ENCODE measurements around the gene METTL18.
A peak's percentile ranks its signal among the peaks of the same experiment; 100 is the strongest.

The METTL18 gene

GRCh38 chr1:169788402-169788801 lies 6.3 kb downstream of the METTL18 start:
- H2BK120ac ChIP-seq (ENCODE audit: low read depth, low read length) = no peak overlapping the region
- no peak overlapping the region for H3K9ac ChIP-seq (ENCODE audit: low read depth, low read length, poor library complexity)
- H3K27me3 ChIP-seq (ENCODE audit: control insufficient read depth in 3 of 3, insufficient read depth in 3 of 3, low read depth in 1 of 3, low read length in 3 of 3) = no peaks in the 10 kb centered on the region
- H3K36me3 ChIP-seq (replicated peaks in 1 of 2; ENCODE audit: control insufficient read depth in 2 of 2, insufficient read depth in 2 of 2, low read length in 2 of 2) = peaks cover 2 to 16% of the 10 kb centered on the region in 2 donors
- H3K4me1 ChIP-seq (ENCODE audit: control insufficient read depth in 2 of 2, insufficient read depth in 1 of 2, low read depth in 1 of 2, low read length in 2 of 2) = no peaks in the 10 kb centered on the region
- no peak overlapping the region for H3K4me3 ChIP-seq (ENCODE audit: low read length in 2 of 2)
- H2BK5ac ChIP-seq (ENCODE audit: low read length) = no peak overlapping the region
- no peak overlapping the region for H2AFZ ChIP-seq (ENCODE audit: low read length)
- H3K18ac ChIP-seq (ENCODE audit: low read length) = no peak overlapping the region
- no peak overlapping the region for H2BK15ac ChIP-seq (ENCODE audit: low read length)
- no peak overlapping the region for H4K8ac ChIP-seq (ENCODE audit: low read depth, low read length)
- H3K23ac ChIP-seq (ENCODE audit: low read depth, low read length, poor library complexity) = no peak overlapping the region
- H3K4ac ChIP-seq (ENCODE audit: low read length) = no peak overlapping the region
- no peak overlapping the region for H3K27ac ChIP-seq (replicated peaks; ENCODE audit: low read length)
- H4K91ac ChIP-seq (ENCODE audit: low read depth, low read length, poor library complexity) = no peak overlapping the region
- no peak overlapping the region for H3K4me2 ChIP-seq (ENCODE audit: insufficient read depth, low read length, poor library complexity, severe bottlenecking)
- no peak overlapping the region for H3K14ac ChIP-seq (ENCODE audit: low read length)
- no peak for DNase-seq (ENCODE audit: low spot score)
- no peaks in the 10 kb centered on the region for H3K79me1 ChIP-seq (ENCODE audit: low read depth, low read length)
- no CpG with 5 or more reads among the region's 2 CpGs for WGBS, 2 donors (ENCODE audit: extremely low coverage in 2 of 2, insufficient read length in 2 of 2, insufficient replicate concordance in 1 of 2)
- H2BK12ac ChIP-seq (ENCODE audit: low read length) = no peak overlapping the region
- no peak overlapping the region for H2AK5ac ChIP-seq (ENCODE audit: low read depth, low read length)
- no peaks in the 10 kb centered on the region for H3K9me3 ChIP-seq (replicated peaks in 1 of 2; ENCODE audit: control insufficient read depth in 2 of 2, insufficient read depth in 1 of 2, low read depth in 1 of 2, low read length in 2 of 2)

GRCh38 chr1:169786974-169787373 lies 7.7 kb downstream of the METTL18 start:
- DNase-seq (ENCODE audit: low spot score) = no peak

GRCh38 chr1:169785267-169785666 lies 9.4 kb downstream of the METTL18 start:
- no peak overlapping the region for H4K8ac ChIP-seq (ENCODE audit: low read depth, low read length)
- H3K18ac ChIP-seq (ENCODE audit: low read length) = no peak overlapping the region
- no peak overlapping the region for H3K4ac ChIP-seq (ENCODE audit: low read length)
- H3K9me3 ChIP-seq (replicated peaks in 1 of 2; ENCODE audit: control insufficient read depth in 2 of 2, insufficient read depth in 1 of 2, low read depth in 1 of 2, low read length in 2 of 2) = no peaks in the 10 kb centered on the region
- no peaks in the 10 kb centered on the region for H3K4me1 ChIP-seq (ENCODE audit: control insufficient read depth in 2 of 2, insufficient read depth in 1 of 2, low read depth in 1 of 2, low read length in 2 of 2)
- no peaks in the 10 kb centered on the region for H3K79me1 ChIP-seq (ENCODE audit: low read depth, low read length)
- H3K14ac ChIP-seq (ENCODE audit: low read length) = no peak overlapping the region
- H2AFZ ChIP-seq (ENCODE audit: low read length) = peak overlapping the region; percentile 15
- H3K36me3 ChIP-seq (replicated peaks in 1 of 2; ENCODE audit: control insufficient read depth in 2 of 2, insufficient read depth in 2 of 2, low read length in 2 of 2) = no peaks in the 10 kb centered on the region
- H2BK5ac ChIP-seq (ENCODE audit: low read length) = no peak overlapping the region
- H2AK5ac ChIP-seq (ENCODE audit: low read depth, low read length) = no peak overlapping the region
- no peak overlapping the region for H3K23ac ChIP-seq (ENCODE audit: low read depth, low read length, poor library complexity)
- WGBS, 2 donors (ENCODE audit: extremely low coverage in 2 of 2, insufficient read length in 2 of 2, insufficient replicate concordance in 1 of 2) = no CpG with 5 or more reads among the region's 6 CpGs
- H3K9ac ChIP-seq (ENCODE audit: low read depth, low read length, poor library complexity) = no peak overlapping the region
- H2BK15ac ChIP-seq (ENCODE audit: low read length) = no peak overlapping the region
- no peak for DNase-seq (ENCODE audit: low spot score)
- H3K27ac ChIP-seq (replicated peaks; ENCODE audit: low read length) = no peak overlapping the region
- no peak overlapping the region for H4K91ac ChIP-seq (ENCODE audit: low read depth, low read length, poor library complexity)
- H2BK12ac ChIP-seq (ENCODE audit: low read length) = no peak overlapping the region
- H3K27me3 ChIP-seq (ENCODE audit: control insufficient read depth in 3 of 3, insufficient read depth in 3 of 3, low read depth in 1 of 3, low read length in 3 of 3) = no peaks in the 10 kb centered on the region
- H2BK120ac ChIP-seq (ENCODE audit: low read depth, low read length) = no peak overlapping the region
- H3K4me3 ChIP-seq (ENCODE audit: low read length in 2 of 2) = no peak overlapping the region
- H3K4me2 ChIP-seq (ENCODE audit: insufficient read depth, low read length, poor library complexity, severe bottlenecking) = no peak overlapping the region

More at GRCh38 chr1:169786974-169787373, 7.7 kb downstream of the METTL18 start:
- H4K91ac ChIP-seq (ENCODE audit: low read depth, low read length, poor library complexity) = no peak overlapping the region
- H2AK5ac ChIP-seq (ENCODE audit: low read depth, low read length) = no peak overlapping the region
- no peak overlapping the region for H2BK12ac ChIP-seq (ENCODE audit: low read length)
- no peak overlapping the region for H4K8ac ChIP-seq (ENCODE audit: low read depth, low read length)
- H3K4me1 ChIP-seq (ENCODE audit: control insufficient read depth in 2 of 2, insufficient read depth in 1 of 2, low read depth in 1 of 2, low read length in 2 of 2) = no peaks in the 10 kb centered on the region
- no peak overlapping the region for H2BK5ac ChIP-seq (ENCODE audit: low read length)
- no CpG with 5 or more reads among the region's 3 CpGs for WGBS, 2 donors (ENCODE audit: extremely low coverage in 2 of 2, insufficient read length in 2 of 2, insufficient replicate concordance in 1 of 2)
- peak overlapping the region; percentile 16 for H2AFZ ChIP-seq (ENCODE audit: low read length)
- H3K9me3 ChIP-seq (replicated peaks in 1 of 2; ENCODE audit: control insufficient read depth in 2 of 2, insufficient read depth in 1 of 2, low read depth in 1 of 2, low read length in 2 of 2) = no peaks in the 10 kb centered on the region
- H2BK120ac ChIP-seq (ENCODE audit: low read depth, low read length) = no peak overlapping the region
- no peak overlapping the region for H3K23ac ChIP-seq (ENCODE audit: low read depth, low read length, poor library complexity)
- no peak overlapping the region for H2BK15ac ChIP-seq (ENCODE audit: low read length)
- no peak overlapping the region for H3K18ac ChIP-seq (ENCODE audit: low read length)
- peaks cover 0 to 2% of the 10 kb centered on the region in 2 donors for H3K36me3 ChIP-seq (replicated peaks in 1 of 2; ENCODE audit: control insufficient read depth in 2 of 2, insufficient read depth in 2 of 2, low read length in 2 of 2)
- no peak overlapping the region for H3K9ac ChIP-seq (ENCODE audit: low read depth, low read length, poor library complexity)
- no peaks in the 10 kb centered on the region for H3K79me1 ChIP-seq (ENCODE audit: low read depth, low read length)
- H3K27me3 ChIP-seq (ENCODE audit: control insufficient read depth in 3 of 3, insufficient read depth in 3 of 3, low read depth in 1 of 3, low read length in 3 of 3) = no peaks in the 10 kb centered on the region
- no peak overlapping the region for H3K4ac ChIP-seq (ENCODE audit: low read length)
- no peak overlapping the region for H3K4me3 ChIP-seq (ENCODE audit: low read length in 2 of 2)
- H3K4me2 ChIP-seq (ENCODE audit: insufficient read depth, low read length, poor library complexity, severe bottlenecking) = no peak overlapping the region
- no peak overlapping the region for H3K14ac ChIP-seq (ENCODE audit: low read length)
- no peak overlapping the region for H3K27ac ChIP-seq (replicated peaks; ENCODE audit: low read length)

GRCh38 chr1:169784102-169784501 lies 10.6 kb downstream of the METTL18 start:
- H2AK5ac ChIP-seq (ENCODE audit: low read depth, low read length) = no peak overlapping the region
- H2AFZ ChIP-seq (ENCODE audit: low read length) = no peak overlapping the region
- H3K9me3 ChIP-seq (replicated peaks in 1 of 2; ENCODE audit: control insufficient read depth in 2 of 2, insufficient read depth in 1 of 2, low read depth in 1 of 2, low read length in 2 of 2) = no peaks in the 10 kb centered on the region
- H3K4ac ChIP-seq (ENCODE audit: low read length) = no peak overlapping the region
- no peak overlapping the region for H2BK15ac ChIP-seq (ENCODE audit: low read length)
- no peak overlapping the region for H3K27ac ChIP-seq (replicated peaks; ENCODE audit: low read length)
- no peak overlapping the region for H3K4me2 ChIP-seq (ENCODE audit: insufficient read depth, low read length, poor library complexity, severe bottlenecking)
- no peak overlapping the region for H4K91ac ChIP-seq (ENCODE audit: low read depth, low read length, poor library complexity)
- H2BK12ac ChIP-seq (ENCODE audit: low read length) = no peak overlapping the region
- H3K9ac ChIP-seq (ENCODE audit: low read depth, low read length, poor library complexity) = no peak overlapping the region
- no peak overlapping the region for H4K8ac ChIP-seq (ENCODE audit: low read depth, low read length)
- H3K79me1 ChIP-seq (ENCODE audit: low read depth, low read length) = no peaks in the 10 kb centered on the region
- no peak overlapping the region for H2BK5ac ChIP-seq (ENCODE audit: low read length)
- DNase-seq (ENCODE audit: low spot score) = no peak
- H3K4me1 ChIP-seq (ENCODE audit: control insufficient read depth in 2 of 2, insufficient read depth in 1 of 2, low read depth in 1 of 2, low read length in 2 of 2) = no peaks in the 10 kb centered on the region
- H3K4me3 ChIP-seq (ENCODE audit: low read length in 2 of 2) = no peak overlapping the region
- H3K23ac ChIP-seq (ENCODE audit: low read depth, low read length, poor library complexity) = no peak overlapping the region
- no peak overlapping the region for H3K18ac ChIP-seq (ENCODE audit: low read length)
- H3K14ac ChIP-seq (ENCODE audit: low read length) = no peak overlapping the region
- H3K27me3 ChIP-seq (ENCODE audit: control insufficient read depth in 3 of 3, insufficient read depth in 3 of 3, low read depth in 1 of 3, low read length in 3 of 3) = no peaks in the 10 kb centered on the region
- no peaks in the 10 kb centered on the region for H3K36me3 ChIP-seq (replicated peaks in 1 of 2; ENCODE audit: control insufficient read depth in 2 of 2, insufficient read depth in 2 of 2, low read length in 2 of 2)
- no peak overlapping the region for H2BK120ac ChIP-seq (ENCODE audit: low read depth, low read length)
